Fibroblast of lung (primary cell): Measurements from ENCODE around the gene EMID1. TPM values are rescaled to one million over a fixed set of nuclear protein-coding genes. Genes with fewer than 3 reads are reported as not detected.

Source experiments
- DNase-seq, 2 donors: peaks; one replicate each; pipeline versions ENCODE4 v3.0.0 to v3.0.0-alpha.2; 2010; ENCODE audit warnings: low read depth in 2 of 2
- H2AFZ ChIP-seq: 2 replicates; pipeline ENCODE4 v1.5.1; 2012; ENCODE audit warnings: low read length, control low read depth, inconsistent platforms
- H3K27ac ChIP-seq: 2 replicates; pipeline ENCODE4 v1.5.1; 2011; ENCODE audit warnings: low read length, control low read depth; ENCODE audit not compliant: insufficient read depth
- H3K27me3 ChIP-seq: 2 replicates; pipeline ENCODE4 v1.5.1; 2011; ENCODE audit warnings: mild to moderate bottlenecking, low read length; ENCODE audit not compliant: control insufficient read depth, insufficient read depth
- H3K36me3 ChIP-seq: 2 replicates; pipeline ENCODE4 v1.5.1; 2011; ENCODE audit warnings: low read length; ENCODE audit not compliant: control insufficient read depth, insufficient read depth
- H3K4me1 ChIP-seq: 2 replicates; pipeline ENCODE4 v1.5.1; 2011; ENCODE audit warnings: low read length; ENCODE audit not compliant: control insufficient read depth, insufficient read depth; ENCODE audit errors: extremely low read depth
- H3K4me2 ChIP-seq: 2 replicates; pipeline ENCODE4 v1.5.1; 2011; ENCODE audit warnings: low read length, control low read depth; ENCODE audit not compliant: insufficient read depth; ENCODE audit errors: extremely low read depth
- H3K4me3 ChIP-seq, 4 experiments: fragments of 200-600 bp in 1 of 4; sonication (generic) in 1 of 4; replicated peaks in 1 of 4; 2 replicates each; pipeline ENCODE4 v1.5.1; 2011 to 2016; ENCODE audit warnings: low read length in 4 of 4, low read depth in 3 of 4, mild to moderate bottlenecking in 3 of 4, control low read depth in 2 of 4, inconsistent platforms in 1 of 4, mixed read lengths in 1 of 4; ENCODE audit not compliant: insufficient read depth in 1 of 4; ENCODE audit errors: control extremely low read depth in 1 of 4
- H3K79me2 ChIP-seq: 2 replicates; pipeline ENCODE4 v1.5.1; 2012; ENCODE audit warnings: mild to moderate bottlenecking, low read length, inconsistent platforms; ENCODE audit not compliant: control insufficient read depth, insufficient read depth
- H3K9ac ChIP-seq: 2 replicates; pipeline ENCODE4 v1.5.1; 2011; ENCODE audit warnings: mild to moderate bottlenecking, low read length, control low read depth; ENCODE audit not compliant: insufficient read depth
- H3K9me3 ChIP-seq: 2 replicates; pipeline ENCODE4 v1.5.1; 2012; ENCODE audit warnings: low read depth, low read length; ENCODE audit not compliant: control insufficient read depth, insufficient read depth
- H4K20me1 ChIP-seq: 2 replicates; pipeline ENCODE4 v1.5.1; 2011; ENCODE audit warnings: low read length; ENCODE audit not compliant: control insufficient read depth, insufficient read depth; ENCODE audit errors: extremely low read depth
- CTCF ChIP-seq, 2 donors: IDR thresholded peaks in 1 of 2; conservative IDR thresholded peaks in 1 of 2; 1 replicate in 1 of 2; 2 replicates in 1 of 2; pipeline ENCODE4 v1.5.1; 2011 to 2012; ENCODE audit warnings: low read length in 2 of 2, control low read depth in 1 of 2, inconsistent platforms in 1 of 2, low read depth in 1 of 2, mild to moderate bottlenecking in 1 of 2
- EZH2 ChIP-seq: IDR thresholded peaks from 2 replicates; pipeline ENCODE4 v1.5.1; 2012; ENCODE audit warnings: low read length, control low read depth, mild to moderate bottlenecking; ENCODE audit errors: missing control alignments
- polyA plus RNA-seq, 2 donors: library from polyadenylated mRNA; depleted of rRNA in 1 of 2; stranded (reverse) in 1 of 2; unstranded in 1 of 2; fragments of >200 nt; gene quantifications; 2 replicates each; pipeline ENCODE4 v1.2.1, GENCODE V29; 2011 to 2012; ENCODE audit warnings: missing spikeins in 1 of 2
- total RNA-seq: library from RNA; depleted of rRNA; stranded (reverse); fragments of >200 nt; gene quantifications from 2 replicates; pipeline ENCODE4 v1.2.1, GENCODE V29; 2014

Gene EMID1
- total and polyA plus RNA-seq, 2 donors (not counting 1 experiment from before 2014, with no cell fraction given) = 0.50 TPM; not detected in 1

- no peaks in the 10 kb centered on the region for H3K27me3 ChIP-seq
- H3K9ac ChIP-seq = no peak overlapping the region
- H4K20me1 ChIP-seq = no peaks in the 10 kb centered on the region
- no peak overlapping the region for H3K4me2 ChIP-seq
- no peaks in the 10 kb centered on the region for H3K9me3 ChIP-seq
- H3K27ac ChIP-seq = no peak overlapping the region
- TF ChIP-seq EZH2 (no peak), CTCF (conservative IDR thresholded peaks at IDR 0.05 in 1 of 2, IDR thresholded peaks at IDR 0.05 in 1 of 2; ENCODE audit: low read depth in 1 of 2, low read length in 2 of 2) (no peak)
- H3K79me2 ChIP-seq = no peaks in the 10 kb centered on the region
- no peak overlapping the region for H2AFZ ChIP-seq
- H3K4me1 ChIP-seq = no peaks in the 10 kb centered on the region
- DNase-seq = no peak
- H3K36me3 ChIP-seq = no peaks in the 10 kb centered on the region
- H3K4me3 ChIP-seq = no peak overlapping the region
Measured at GRCh38 chr22:29171721-29172120, 34.0 kb upstream of the EMID1 start.

GRCh38 chr22:29172216-29172615 is 33.5 kb upstream of the EMID1 start:
- H3K79me2 ChIP-seq = no peaks in the 10 kb centered on the region
- no peaks in the 10 kb centered on the region for H3K9me3 ChIP-seq
- H3K27ac ChIP-seq = no peak overlapping the region
- H2AFZ ChIP-seq = no peak overlapping the region
- no peaks in the 10 kb centered on the region for H3K27me3 ChIP-seq
- no peak for DNase-seq
- H3K4me1 ChIP-seq = no peaks in the 10 kb centered on the region
- no peak overlapping the region for H3K9ac ChIP-seq
- no peaks in the 10 kb centered on the region for H3K36me3 ChIP-seq
- no peak for TF ChIP-seq EZH2
- H3K4me3 ChIP-seq = no peak overlapping the region
- H3K4me2 ChIP-seq = no peak overlapping the region
- H4K20me1 ChIP-seq = no peaks in the 10 kb centered on the region

GRCh38 chr22:29175312-29175835 is 30.3 kb upstream of the EMID1 start:
- Histone ChIP-seq H3K9ac (no peak overlapping the region), H4K20me1 (no peaks in the 10 kb centered on the region), H3K27ac (no peak overlapping the region), H3K27me3 (no peaks in the 10 kb centered on the region), H3K4me1 (no peaks in the 10 kb centered on the region), H3K4me2 (no peak overlapping the region), H2AFZ (no peak overlapping the region), H3K79me2 (no peaks in the 10 kb centered on the region), H3K36me3 (no peaks in the 10 kb centered on the region), H3K9me3 (no peaks in the 10 kb centered on the region), H3K4me3 (no peak overlapping the region)
- TF ChIP-seq EZH2 (no peak), CTCF (conservative IDR thresholded peaks at IDR 0.05 in 1 of 2, IDR thresholded peaks at IDR 0.05 in 1 of 2; ENCODE audit: low read depth in 1 of 2, low read length in 2 of 2) (no peak)
- no peak for DNase-seq
